ENCODE results near the gene GPR108. TPM values are rescaled to one million over a fixed set of nuclear protein-coding genes. Genes with fewer than 3 reads are reported as not detected.

Gene GPR108
- total RNA-seq, 1 donor from 2014 or later, result 51.4 TPM

DNA sequence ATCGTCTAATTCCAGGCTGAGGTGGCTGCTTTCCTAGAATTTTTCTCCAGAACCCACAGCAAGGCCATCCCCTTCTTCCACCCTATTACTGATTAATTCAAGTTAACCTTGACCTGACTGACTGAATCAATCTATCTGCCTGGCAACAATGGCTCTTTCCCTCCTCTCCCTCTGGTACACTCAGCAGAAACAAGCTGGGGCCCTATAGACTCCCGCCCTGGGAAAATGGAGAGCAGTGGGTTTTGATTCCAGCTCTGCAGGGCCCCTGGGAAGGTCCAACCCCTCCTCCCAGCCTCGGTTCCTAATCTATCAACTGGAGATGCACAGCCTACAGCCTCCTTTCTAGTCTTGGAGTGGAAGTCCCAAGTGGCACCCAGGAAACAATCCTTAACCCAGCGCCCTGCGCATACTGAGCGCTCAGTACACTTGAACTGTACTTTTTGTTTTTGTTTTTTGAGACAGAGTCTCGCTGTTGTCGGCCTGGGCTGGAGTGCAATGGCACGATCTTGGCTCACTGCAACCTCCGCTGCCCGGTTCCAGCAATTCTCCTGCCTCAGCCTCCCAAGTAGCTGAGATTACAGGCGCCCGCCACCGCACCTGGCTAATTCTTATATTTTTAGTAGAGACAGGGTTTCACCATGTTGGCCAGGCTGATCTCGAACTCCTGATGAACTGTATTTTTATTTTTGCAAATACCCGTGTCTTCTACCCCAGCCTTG lies 11.7 kb downstream of the GPR108 start:
- Mint-ChIP-seq H3K27ac (peak overlapping the region; percentile 48), H3K4me3 (no peak overlapping the region), H3K4me1 (peaks cover 22% of the 10 kb centered on the region), H3K36me3 (peaks cover 4% of the 10 kb centered on the region), H3K27me3 (ENCODE audit: low read depth) (no peaks in the 10 kb centered on the region), H3K9me3 (no peaks in the 10 kb centered on the region)
- no peak for DNase-seq (ENCODE audit: low spot score in 2 of 2, unreplicated experiment in 2 of 2)
- TF ChIP-seq, protein P1, sequence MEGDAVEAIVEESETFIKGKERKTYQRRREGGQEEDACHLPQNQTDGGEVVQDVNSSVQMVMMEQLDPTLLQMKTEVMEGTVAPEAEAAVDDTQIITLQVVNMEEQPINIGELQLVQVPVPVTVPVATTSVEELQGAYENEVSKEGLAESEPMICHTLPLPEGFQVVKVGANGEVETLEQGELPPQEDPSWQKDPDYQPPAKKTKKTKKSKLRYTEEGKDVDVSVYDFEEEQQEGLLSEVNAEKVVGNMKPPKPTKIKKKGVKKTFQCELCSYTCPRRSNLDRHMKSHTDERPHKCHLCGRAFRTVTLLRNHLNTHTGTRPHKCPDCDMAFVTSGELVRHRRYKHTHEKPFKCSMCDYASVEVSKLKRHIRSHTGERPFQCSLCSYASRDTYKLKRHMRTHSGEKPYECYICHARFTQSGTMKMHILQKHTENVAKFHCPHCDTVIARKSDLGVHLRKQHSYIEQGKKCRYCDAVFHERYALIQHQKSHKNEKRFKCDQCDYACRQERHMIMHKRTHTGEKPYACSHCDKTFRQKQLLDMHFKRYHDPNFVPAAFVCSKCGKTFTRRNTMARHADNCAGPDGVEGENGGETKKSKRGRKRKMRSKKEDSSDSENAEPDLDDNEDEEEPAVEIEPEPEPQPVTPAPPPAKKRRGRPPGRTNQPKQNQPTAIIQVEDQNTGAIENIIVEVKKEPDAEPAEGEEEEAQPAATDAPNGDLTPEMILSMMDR (IDR thresholded peaks at IDR 0.05; ENCODE audit: unreplicated experiment), result no peak

DNA sequence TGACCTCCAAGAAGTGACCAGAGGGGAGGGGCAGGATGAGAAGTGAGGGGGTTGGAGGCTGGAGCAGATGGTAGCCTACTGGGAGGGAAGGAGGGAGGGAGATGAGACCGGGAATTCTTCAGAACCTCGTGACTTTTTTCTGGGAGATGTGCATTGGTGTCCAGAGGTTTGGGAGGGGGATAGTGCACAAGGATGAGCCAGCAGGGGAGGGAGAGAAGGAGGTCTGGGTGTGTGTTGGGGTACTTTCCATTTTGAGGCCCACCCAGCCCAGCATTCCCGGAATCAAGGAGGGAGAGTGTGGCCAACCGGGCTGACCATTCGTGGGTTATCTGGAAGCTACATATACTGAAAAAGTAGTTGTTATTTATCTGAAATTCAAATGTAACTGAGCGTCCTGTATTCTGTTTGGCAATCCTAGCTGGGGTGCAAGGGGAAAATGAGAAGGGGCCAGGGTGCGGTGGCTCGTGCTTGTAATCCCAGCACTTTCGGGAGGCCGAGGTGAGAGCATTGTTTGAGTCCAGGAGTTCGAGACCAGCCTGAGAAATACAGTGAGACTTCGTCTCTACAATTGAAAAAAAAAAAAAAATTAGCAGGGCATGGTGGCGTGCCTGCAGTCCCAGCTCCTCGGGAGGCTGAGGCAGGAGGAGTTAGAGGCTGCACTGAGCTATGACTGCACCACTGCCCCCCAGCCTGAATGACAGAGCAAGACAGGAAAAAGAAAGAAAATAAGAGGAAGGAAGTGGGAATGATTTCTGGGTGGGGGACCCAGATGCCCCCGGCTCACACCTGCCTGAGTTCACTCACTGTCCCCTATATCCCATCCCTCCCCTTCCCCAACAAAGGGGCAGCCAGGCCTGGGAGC lies 12.5 kb downstream of the GPR108 start:
- peaks cover 1% of the 10 kb centered on the region for H3K27me3 Mint-ChIP-seq (ENCODE audit: low read depth)
- H3K4me1 Mint-ChIP-seq, result peaks cover 23% of the 10 kb centered on the region
- TF ChIP-seq, protein P1 (IDR thresholded peaks at IDR 0.05; ENCODE audit: unreplicated experiment), result no peak
- H3K9me3 Mint-ChIP-seq, result no peaks in the 10 kb centered on the region
- no peak for DNase-seq (ENCODE audit: low spot score in 2 of 2, unreplicated experiment in 2 of 2)
- no peak overlapping the region for H3K4me3 Mint-ChIP-seq
- H3K36me3 Mint-ChIP-seq, result peaks cover 4% of the 10 kb centered on the region
- peak overlapping the region; percentile 21 for H3K27ac Mint-ChIP-seq

DNA sequence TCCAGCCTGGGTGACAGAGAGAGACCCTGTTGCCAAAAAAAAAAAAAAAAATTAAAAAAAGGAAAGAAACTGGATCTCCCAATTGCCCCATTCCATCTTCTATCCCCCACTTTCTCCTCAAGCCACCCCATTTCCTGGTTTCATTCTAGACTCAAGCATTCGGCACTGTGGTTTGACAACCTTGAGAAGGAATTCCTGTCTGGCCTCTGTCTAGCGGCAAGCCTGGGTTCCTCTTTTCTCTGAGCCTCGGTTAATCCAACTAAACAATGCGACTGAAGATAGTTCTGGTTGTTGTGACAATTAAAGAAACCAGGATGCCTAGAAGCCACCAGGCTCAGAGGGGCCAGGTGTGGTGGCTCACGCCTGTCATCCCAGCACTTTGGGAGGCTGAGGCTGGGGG lies 13.6 kb downstream of the GPR108 start:
- H3K4me1 Mint-ChIP-seq, result peaks cover 23% of the 10 kb centered on the region
- TF ChIP-seq, protein P1 (IDR thresholded peaks at IDR 0.05; ENCODE audit: unreplicated experiment), result no peak
- H3K9me3 Mint-ChIP-seq, result no peaks in the 10 kb centered on the region
- H3K27me3 Mint-ChIP-seq (ENCODE audit: low read depth), result peaks cover 5% of the 10 kb centered on the region
- DNase-seq (ENCODE audit: low spot score in 2 of 2, unreplicated experiment in 2 of 2), result no peak
- H3K27ac Mint-ChIP-seq, result peak overlapping the region; percentile 93
- no peak overlapping the region for H3K4me3 Mint-ChIP-seq
- H3K36me3 Mint-ChIP-seq, result no peaks in the 10 kb centered on the region

DNA sequence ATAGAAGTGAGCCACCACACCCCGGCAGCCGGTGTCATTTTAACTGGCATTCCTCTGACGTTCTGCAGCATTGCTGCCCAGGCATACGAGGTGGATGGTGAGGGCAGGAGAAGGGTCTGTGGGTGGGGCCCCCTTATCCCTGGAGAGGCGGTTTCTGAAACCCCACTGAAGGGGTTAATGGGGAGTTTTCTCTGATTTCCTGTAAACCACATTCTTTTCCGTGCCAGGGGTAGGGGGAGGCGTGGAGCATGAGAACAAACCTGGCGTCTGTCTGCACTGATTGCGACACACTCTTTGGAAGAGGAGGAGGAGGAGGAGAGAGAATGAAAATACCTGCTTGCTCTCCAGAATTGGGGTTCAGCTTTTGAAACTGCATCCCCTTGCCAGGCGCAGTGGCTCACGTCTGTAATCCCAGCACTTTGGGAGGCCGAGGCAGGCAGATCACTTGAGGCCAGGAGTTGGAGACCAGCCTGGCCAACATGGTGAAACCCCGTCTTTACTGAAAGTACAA lies 14.2 kb downstream of the GPR108 start:
- H3K9me3 Mint-ChIP-seq, result no peaks in the 10 kb centered on the region
- DNase-seq (ENCODE audit: low spot score in 2 of 2, unreplicated experiment in 2 of 2), result no peak
- H3K4me1 Mint-ChIP-seq, result peaks cover 23% of the 10 kb centered on the region
- TF ChIP-seq, protein P1 (IDR thresholded peaks at IDR 0.05; ENCODE audit: unreplicated experiment), result no peak
- no peaks in the 10 kb centered on the region for H3K36me3 Mint-ChIP-seq
- H3K27ac Mint-ChIP-seq, result peak overlapping the region; percentile 93
- peak overlapping the region; percentile 31 for H3K4me3 Mint-ChIP-seq
- H3K27me3 Mint-ChIP-seq (ENCODE audit: low read depth), result peaks cover 5% of the 10 kb centered on the region

DNA sequence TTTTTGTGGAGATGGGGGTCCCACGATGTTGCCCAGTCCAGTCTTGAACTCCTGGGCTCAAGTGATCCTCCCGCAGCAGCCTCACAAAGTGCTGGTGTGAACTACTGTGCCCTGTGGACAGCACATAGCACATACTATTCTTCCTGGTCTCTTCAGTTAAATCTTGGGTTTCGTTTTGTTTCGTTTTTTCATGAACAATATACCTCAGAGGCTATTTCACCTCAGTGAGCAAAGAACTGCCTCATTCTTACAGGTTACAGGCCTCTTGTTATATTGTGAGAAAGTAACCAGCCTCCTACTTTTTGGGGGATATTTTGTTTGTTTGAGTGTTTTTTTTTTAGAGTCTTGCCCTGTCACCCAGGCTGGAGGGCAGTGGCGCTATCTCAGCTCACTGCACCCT lies 15.6 kb downstream of the GPR108 start:
- DNase-seq (ENCODE audit: low spot score in 2 of 2, unreplicated experiment in 2 of 2), result no peak
- no peaks in the 10 kb centered on the region for H3K9me3 Mint-ChIP-seq
- peaks cover 23% of the 10 kb centered on the region for H3K4me1 Mint-ChIP-seq
- no peaks in the 10 kb centered on the region for H3K36me3 Mint-ChIP-seq
- TF ChIP-seq, protein P1 (IDR thresholded peaks at IDR 0.05; ENCODE audit: unreplicated experiment), result no peak
- peaks cover 5% of the 10 kb centered on the region for H3K27me3 Mint-ChIP-seq (ENCODE audit: low read depth)
- no peak overlapping the region for H3K4me3 Mint-ChIP-seq
- H3K27ac Mint-ChIP-seq, result peak overlapping the region; percentile 17
